Measurements from ENCODE around the gene MED16.
"Not testable (repeated sequence)": the region's sequence is repeated elsewhere in the genome, so short reads cannot be mapped to it uniquely, and the experiment has no call there.

Gene MED16

GRCh38 chr19:848386-848921 lies 44.5 kb downstream of the MED16 start:
- no peak for DNase-seq (ENCODE audit: low read depth)
- H3K4me3 ChIP-seq (ENCODE audit: low read length), result no peak overlapping the region
- TF ChIP-seq CTCF (IDR thresholded peaks at IDR 0.05; ENCODE audit: insufficient read depth, low read depth, low read length, missing control alignments), result no peak

- no peak for DNase-seq (ENCODE audit: low read depth)
- no peak for TF ChIP-seq CTCF (IDR thresholded peaks at IDR 0.05; ENCODE audit: insufficient read depth, low read depth, low read length, missing control alignments)
- no peak overlapping the region for H3K4me3 ChIP-seq (ENCODE audit: low read length)
Measured at GRCh38 chr19:845707-846521, 47.1 kb downstream of the MED16 start.

- H3K4me3 ChIP-seq (ENCODE audit: low read length), result no peak overlapping the region
- DNase-seq (ENCODE audit: low read depth), result peak; percentile 20
- no peak for TF ChIP-seq CTCF (IDR thresholded peaks at IDR 0.05; ENCODE audit: insufficient read depth, low read depth, low read length, missing control alignments)
Measured at GRCh38 chr19:844546-844971, 48.4 kb downstream of the MED16 start.

GRCh38 chr19:843836-844545 lies 49.0 kb downstream of the MED16 start:
- H3K4me3 ChIP-seq (ENCODE audit: low read length), result no peak overlapping the region

GRCh38 chr19:843180-843835 lies 49.7 kb downstream of the MED16 start:
- no peak overlapping the region for H3K4me3 ChIP-seq (ENCODE audit: low read length)
- peak; percentile 28 for DNase-seq (ENCODE audit: low read depth)
- TF ChIP-seq CTCF (IDR thresholded peaks at IDR 0.05; ENCODE audit: insufficient read depth, low read depth, low read length, missing control alignments), result peak; percentile 9

More at GRCh38 chr19:843836-844545, 49.0 kb downstream of the MED16 start:
- no peak for TF ChIP-seq CTCF (IDR thresholded peaks at IDR 0.05; ENCODE audit: insufficient read depth, low read depth, low read length, missing control alignments)
- no peak for DNase-seq (ENCODE audit: low read depth)

GRCh38 chr19:842802-843179 lies 50.2 kb downstream of the MED16 start:
- DNase-seq (ENCODE audit: low read depth), result not testable (repeated sequence)

More at GRCh38 chr19:842802-843179, 50.2 kb downstream of the MED16 start:
- not testable (repeated sequence) for H3K4me3 ChIP-seq (ENCODE audit: low read length)

Measured in epithelial cell of esophagus (primary cell).